ENCODE results near the gene LPO.

GRCh38 chr17:58311429-58311894 lies 73.1 kb downstream of the LPO start:
- TF ChIP-seq TAF1 (IDR thresholded peaks at IDR 0.05; ENCODE audit: borderline replicate concordance, insufficient read depth, low read length) (no peak), POLR2AphosphoS5 (IDR thresholded peaks at IDR 0.05; ENCODE audit: low read depth, low read length) (no peak), REST (IDR thresholded peaks at IDR 0.05; ENCODE audit: insufficient read depth in 1 of 2, low read depth in 2 of 2, low read length in 2 of 2) (no peak)

All from PFSK-1 (cell line).